Astrocyte of the spinal cord (primary cell): ENCODE data around the gene PCDHGA10.
A peak's percentile ranks its signal among the peaks of the same experiment; 100 is the strongest.
"Not testable (repeated sequence)": the region's sequence is repeated elsewhere in the genome, so short reads cannot be mapped to it uniquely, and the experiment has no call there.

Source experiments
- DNase-seq: peaks from one replicate; pipeline ENCODE4 v3.0.0; 2011; ENCODE audit warnings: low read depth, low spot score
- H3K4me3 ChIP-seq: 2 replicates; pipeline ENCODE4 v1.5.1; 2011; ENCODE audit warnings: low read depth, mild to moderate bottlenecking, low read length, moderate library complexity
- CTCF ChIP-seq: IDR thresholded peaks from 2 replicates; pipeline ENCODE4 v1.5.1; 2012; ENCODE audit warnings: low read depth, mild to moderate bottlenecking, low read length, inconsistent platforms
- in situ Hi-C: cut with HindIII; loops from 2 replicates; pipeline ENCODE4 v1.10.0; 2017; ENCODE audit warnings: low sequenced_read_pairs

PCDHGA10 gene

GRCh38 chr5:141387557-141388311 lies 25.1 kb upstream of the PCDHGA10 start, which contains the start of gene PCDHGB4:
PCDHGB4 (plus strand) TSS chr5:141387698; CDS start chr5:141387885, 187 bp downstream.
- in situ Hi-C loops = not testable (repeated sequence)
- TF ChIP-seq CTCF = peak; percentile 53
- peak; percentile 55 for DNase-seq
- H3K4me3 ChIP-seq = peak within 1 kb of the TSS; percentile 33

- no peak for DNase-seq
- H3K4me3 ChIP-seq = no peak overlapping the region
- TF ChIP-seq CTCF = no peak
Measured at GRCh38 chr5:141388661-141389060, 24.1 kb upstream of the PCDHGA10 start.

GRCh38 chr5:141389153-141390042 lies 23.4 kb upstream of the PCDHGA10 start:
- H3K4me3 ChIP-seq = no peak overlapping the region
- no peak for DNase-seq
- TF ChIP-seq CTCF = no peak
- in situ Hi-C loops = no loop called here

More at GRCh38 chr5:141388661-141389060, 24.1 kb upstream of the PCDHGA10 start:
- in situ Hi-C loops = no loop called here

GRCh38 chr5:141392429-141393198 lies 20.2 kb upstream of the PCDHGA10 start, which contains the start of gene PCDHGA8:
PCDHGA8 (plus strand) TSS chr5:141392633; CDS start chr5:141392814, 181 bp downstream.
- no peak within 1 kb of the TSS for H3K4me3 ChIP-seq
- DNase-seq = no peak
- in situ Hi-C loops = no loop called here
- peak; percentile 13 for TF ChIP-seq CTCF

- no peak overlapping the region for H3K4me3 ChIP-seq
- in situ Hi-C loops = no loop called here
- no peak for DNase-seq
- TF ChIP-seq CTCF = no peak
Measured at GRCh38 chr5:141393267-141393666, 19.5 kb upstream of the PCDHGA10 start.

GRCh38 chr5:141394401-141395187 lies 18.2 kb upstream of the PCDHGA10 start:
- in situ Hi-C loops, H3K4me3 ChIP-seq, DNase-seq: not testable (repeated sequence)
